NCI-H187 treated with DMSO at 0.1 percent for 48 hours (cell line): ENCODE measurements around the gene WNT4.

ENCODE experiments used
- DNase-seq: peaks from one replicate; lab custom pipeline; 2025; lab: John Stamatoyannopoulos, UW

WNT4 gene

DNA sequence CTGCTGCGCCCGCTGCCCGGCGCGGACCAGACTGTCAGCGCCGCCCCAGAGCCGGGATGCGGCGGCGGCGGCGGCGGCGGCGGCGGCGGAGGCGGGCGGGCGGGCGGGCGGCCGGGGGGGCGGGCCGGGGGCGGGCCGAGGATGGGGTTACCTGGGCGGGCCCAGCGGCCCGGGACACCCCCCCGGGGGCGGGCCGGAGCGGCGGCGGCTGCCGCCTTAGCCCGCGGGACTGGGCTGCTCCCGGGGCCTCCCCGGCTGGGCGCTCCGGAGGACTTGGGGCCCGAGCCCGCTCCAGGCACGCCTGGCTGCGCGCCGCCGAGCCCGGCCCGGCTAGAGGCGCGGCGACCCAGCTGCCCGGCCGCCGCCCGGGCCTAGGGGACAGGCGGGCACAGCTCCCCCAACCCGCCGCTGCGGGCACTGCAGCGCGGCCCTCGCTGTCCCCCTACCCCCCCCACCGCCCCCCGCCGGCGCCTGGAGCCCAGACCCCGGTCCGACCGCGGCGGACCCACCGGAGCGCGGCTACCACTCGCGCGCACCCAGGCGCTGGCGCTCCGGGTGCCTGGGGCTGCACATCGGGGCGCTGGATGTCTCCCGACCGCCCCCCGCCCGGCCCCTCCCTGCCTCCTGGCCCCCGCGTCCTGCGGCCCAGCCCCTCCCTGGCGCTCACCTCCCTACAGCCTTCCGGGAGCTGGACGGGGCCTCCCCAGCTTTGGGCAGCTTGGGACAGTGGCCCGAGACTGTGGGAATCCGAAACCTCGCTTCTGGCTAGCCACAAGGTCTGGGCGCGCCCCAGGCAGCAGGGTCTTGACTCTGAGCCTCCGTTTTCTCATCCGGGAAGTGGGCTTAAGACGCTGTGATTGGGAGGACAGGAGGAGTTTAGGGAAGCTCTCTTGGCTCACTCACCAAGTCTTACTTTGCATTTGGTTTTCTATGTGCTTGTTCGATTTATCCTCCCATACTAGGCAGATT, at the start of gene WNT4:
TSS of gene WNT4 (minus strand) at position 33 of the 969 bp plus-strand sequence. CDS start 175 bp downstream, outside the sequence.
- DNase-seq: no peak

GRCh38 chr1:22190731-22191130, 47.8 kb upstream of the WNT4 start:
- DNase-seq: no peak

GRCh38 chr1:22190251-22190650, 47.4 kb upstream of the WNT4 start:
- DNase-seq: no peak

- DNase-seq: no peak
Observed at GRCh38 chr1:22189619-22190018, 46.7 kb upstream of the WNT4 start.

DNA sequence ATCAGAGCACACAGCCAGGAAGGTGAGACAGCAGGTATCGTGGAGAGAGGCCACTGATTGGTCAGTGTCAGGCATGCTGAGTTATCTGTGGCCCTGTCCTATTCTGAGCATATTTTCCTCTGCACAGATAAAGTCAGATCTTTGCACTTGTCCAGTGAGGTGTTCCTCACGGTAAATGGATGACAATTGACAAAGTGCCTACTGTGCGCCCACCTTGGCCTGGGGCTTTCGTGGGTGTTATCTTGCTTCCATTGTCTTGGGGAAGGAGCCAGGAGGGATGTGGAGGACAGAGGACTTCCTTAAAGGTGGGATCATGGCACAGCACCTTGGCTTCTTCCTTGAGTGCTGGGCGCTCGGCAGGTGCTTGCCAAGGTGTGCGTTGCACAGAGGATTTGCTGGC, 46.0 kb upstream of the WNT4 start:
- no peak for DNase-seq

GRCh38 chr1:22188436-22188835, 45.5 kb upstream of the WNT4 start:
- no peak for DNase-seq

- no peak for DNase-seq
Observed at GRCh38 chr1:22186311-22186710, 43.4 kb upstream of the WNT4 start.

DNA sequence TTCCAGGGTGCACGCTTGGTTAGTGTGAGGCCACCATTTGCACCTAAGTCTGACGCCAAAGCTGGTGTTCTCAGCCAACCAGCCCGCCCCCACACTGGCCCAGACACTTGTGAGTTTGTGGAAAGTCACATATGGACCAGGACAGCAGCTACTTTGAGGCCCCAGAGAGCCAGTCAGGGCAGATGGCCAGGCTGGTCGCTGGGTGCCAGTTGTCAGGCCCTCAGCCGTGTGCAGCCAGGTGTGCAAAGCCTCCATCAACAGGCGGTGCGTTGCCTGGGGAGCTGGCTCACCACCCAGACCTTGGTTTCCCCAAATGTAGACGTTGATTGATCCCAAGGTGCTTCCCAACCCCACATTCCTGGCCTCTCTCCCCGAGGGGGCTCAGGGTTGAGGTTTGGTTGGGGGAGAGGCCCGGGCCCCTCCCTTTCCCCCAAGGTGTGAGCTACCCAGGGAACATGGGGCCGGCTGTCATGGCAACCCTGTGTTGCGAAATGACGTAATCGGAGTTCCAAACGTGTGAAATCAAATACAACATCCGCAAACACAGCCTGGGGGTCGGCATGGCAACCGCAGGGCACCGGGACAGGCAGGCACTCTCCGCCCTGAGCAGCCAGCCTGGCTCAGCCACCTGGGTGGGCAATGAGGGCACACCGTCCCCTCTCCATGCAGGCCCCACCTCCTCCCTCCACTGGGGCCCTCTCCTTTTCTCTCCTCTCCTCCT, 42.2 kb upstream of the WNT4 start:
- no peak for DNase-seq

- DNase-seq: no peak
Observed at GRCh38 chr1:22184454-22184853, 41.6 kb upstream of the WNT4 start.

- DNase-seq: no peak
Observed at GRCh38 chr1:22182715-22183114, 39.8 kb upstream of the WNT4 start.

- DNase-seq: no peak
Observed at GRCh38 chr1:22179197-22179803, 36.4 kb upstream of the WNT4 start.

- DNase-seq: no peak
Observed at GRCh38 chr1:22177354-22178003, 34.6 kb upstream of the WNT4 start.

DNA sequence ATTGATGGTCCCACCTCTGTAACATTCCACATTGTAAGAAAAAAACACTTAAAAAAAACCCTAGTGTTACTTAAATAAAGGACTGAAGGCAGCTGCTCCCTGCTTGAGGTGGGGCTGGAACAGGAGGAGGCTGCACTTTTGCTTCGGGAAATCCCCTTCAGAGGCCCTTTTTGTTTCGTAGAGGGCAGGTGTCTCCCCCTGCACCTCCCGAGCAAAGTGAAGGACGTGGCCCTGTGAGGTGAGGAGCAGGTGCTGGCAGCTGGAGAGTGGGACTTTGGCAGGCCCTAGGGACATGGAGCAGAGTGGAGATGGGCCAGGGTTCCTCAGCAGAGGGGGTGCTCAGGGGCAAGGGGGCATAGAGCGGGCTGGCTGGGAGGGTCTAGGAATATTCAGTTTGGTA, 33.4 kb upstream of the WNT4 start:
- DNase-seq: no peak

DNA sequence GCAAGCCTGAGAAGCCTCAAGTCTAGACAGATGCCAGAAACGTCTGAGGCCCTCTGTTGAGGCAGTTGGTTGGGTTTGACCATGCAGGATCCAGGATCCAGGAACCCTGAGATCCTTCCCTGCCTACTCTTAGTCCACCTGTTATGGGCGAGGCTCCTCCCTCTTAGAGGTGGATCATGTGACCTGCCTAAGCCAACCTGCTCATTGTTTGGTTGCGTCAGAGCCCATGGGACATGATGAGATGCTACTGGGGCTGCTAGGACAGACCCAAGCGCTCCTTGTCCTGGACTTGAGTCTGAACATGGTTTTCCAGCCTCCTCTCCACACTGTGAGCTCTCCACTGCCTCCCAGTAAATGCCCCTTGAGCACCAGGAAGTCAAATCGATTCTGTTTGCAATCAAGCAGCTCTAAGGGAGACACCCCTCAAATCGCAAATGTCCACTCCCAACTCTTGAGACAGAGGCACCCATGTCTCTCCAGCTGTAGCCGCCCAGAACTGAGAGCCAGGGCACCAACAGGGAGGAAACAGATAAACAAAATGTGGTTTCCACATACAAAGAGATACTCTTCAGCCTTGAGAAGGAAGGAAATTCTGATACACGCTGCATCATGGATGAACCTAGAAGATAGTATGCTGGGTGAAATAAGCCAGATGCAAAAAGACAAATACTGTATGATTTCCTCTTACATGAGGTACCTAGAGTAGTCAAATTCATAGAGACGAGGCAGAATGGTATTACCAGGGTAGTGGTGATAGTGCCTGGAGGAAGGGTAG, 31.7 kb upstream of the WNT4 start:
- no peak for DNase-seq

GRCh38 chr1:22171951-22172715, 29.2 kb upstream of the WNT4 start:
- DNase-seq: no peak

DNA sequence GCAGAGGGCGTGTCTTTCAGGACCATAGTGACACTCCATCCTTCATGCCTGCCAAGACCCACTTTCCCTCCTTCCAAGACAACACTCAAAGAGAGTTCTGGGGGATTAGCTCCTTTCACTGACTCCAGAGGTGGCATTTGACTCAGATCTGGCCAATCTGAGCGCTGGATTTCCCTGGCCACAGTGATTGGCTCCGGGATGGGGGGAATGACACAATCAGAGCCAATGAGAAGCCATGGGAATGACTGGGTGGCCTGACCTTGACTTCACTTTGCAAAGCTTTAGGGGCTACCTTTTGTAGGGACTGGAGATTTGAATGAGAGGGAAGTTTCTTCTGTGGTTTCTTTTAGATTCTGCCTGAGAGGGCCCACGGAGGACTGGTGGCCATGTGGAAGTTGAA, 26.9 kb upstream of the WNT4 start:
- no peak for DNase-seq

DNA sequence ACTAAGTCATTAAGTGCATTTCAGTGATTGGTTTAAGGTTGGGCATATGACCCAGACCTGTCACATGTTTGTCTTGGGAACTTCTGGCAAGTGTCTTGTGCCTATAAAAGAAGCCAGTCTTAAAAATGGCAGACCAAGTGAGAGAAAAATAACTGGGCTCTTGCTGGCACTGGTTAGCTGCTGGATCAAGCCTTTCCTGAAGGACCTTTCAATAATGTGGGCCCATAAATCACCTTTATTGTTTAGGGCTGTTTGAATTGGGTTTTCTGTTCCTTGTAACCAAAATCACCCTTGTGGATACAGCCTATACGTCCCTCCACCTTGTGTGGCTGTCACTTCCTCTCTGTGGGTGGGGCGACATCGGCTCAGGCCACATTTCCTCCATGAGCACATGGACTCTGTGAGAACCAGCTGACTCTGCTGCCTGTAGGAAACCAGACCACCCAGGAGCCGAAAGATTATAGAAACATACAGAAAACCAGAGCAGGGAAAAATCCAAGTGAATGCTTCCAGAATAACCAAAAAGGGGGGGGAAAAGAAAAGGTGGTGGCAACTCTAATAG, 25.6 kb upstream of the WNT4 start:
- no peak for DNase-seq

GRCh38 chr1:22166439-22166838, 23.5 kb upstream of the WNT4 start:
- DNase-seq: no peak

- DNase-seq: no peak
Observed at GRCh38 chr1:22164841-22165808, 22.2 kb upstream of the WNT4 start.
